ENCODE measurements around the gene DSG3.
"Not testable (repeated sequence)": the region's sequence is repeated elsewhere in the genome, so short reads cannot be mapped to it uniquely, and the experiment has no call there.

The DSG3 gene

DNA sequence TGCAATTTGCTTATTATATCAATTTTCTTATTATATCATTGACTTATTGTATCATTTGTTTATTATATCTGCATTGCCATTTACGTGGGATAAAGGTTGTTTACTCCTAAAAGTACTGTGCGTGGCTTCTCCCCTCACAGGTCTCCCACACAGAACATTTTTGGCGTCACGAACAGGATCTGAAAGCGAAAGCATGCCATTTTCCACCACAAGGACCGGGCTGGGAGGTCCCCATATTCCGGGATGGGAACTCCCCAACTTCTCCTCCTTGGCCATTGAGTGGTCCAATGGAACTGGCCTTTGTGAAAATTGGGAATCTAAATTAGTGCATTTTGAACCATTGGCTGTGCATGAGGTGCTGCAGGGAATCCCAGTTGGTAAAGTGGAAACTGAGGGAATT, 45.6 kb downstream of the DSG3 start:
- DNase-seq (ENCODE audit: low read depth in 2 of 2), result no peak

DNA sequence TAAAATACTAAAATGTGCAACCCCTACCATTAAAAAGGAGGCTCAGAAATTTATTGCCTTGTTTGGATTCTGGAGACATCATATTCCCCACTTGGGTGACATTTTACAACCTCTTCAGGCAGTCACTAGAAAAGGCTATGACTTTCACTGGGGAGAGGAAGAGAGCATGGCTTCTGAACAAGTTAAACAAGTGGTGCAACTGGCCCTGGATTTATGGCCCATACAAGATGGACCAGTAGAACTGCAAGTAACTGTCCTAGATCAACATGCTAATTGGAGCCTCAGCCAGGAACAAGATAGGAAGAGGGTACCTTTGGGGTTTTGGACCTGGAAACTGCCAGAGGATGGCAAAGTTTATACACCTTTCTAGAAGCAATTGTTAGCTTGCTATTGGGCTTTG, 46.4 kb downstream of the DSG3 start:
- no peak for DNase-seq (ENCODE audit: low read depth in 2 of 2)

DNA sequence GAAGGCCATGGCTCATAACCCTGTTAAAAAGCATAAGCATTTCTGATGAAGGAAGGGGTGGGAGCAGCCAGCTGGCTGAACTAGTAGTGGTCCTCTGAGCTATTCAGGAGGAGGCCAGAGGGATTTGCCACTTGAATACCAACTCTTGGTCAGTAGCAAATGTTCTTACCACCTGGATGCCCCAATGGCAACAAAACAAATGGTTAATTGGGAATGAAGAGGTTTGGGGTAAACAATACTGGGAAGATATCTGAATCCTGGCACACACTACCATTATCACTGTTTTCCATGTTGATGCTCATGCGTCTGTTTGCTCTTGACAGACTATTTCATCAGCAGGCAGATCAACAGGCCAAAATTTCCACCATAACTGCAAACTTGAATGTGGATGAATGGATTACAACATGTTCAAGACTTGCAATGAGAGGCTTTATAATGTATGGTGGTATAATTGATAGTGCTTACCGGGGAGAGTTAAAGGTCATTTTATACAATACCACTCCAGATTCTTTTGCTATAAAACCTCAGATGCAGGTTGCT, 47.2 kb downstream of the DSG3 start:
- DNase-seq (ENCODE audit: low read depth in 2 of 2), result not testable (repeated sequence)

DNA sequence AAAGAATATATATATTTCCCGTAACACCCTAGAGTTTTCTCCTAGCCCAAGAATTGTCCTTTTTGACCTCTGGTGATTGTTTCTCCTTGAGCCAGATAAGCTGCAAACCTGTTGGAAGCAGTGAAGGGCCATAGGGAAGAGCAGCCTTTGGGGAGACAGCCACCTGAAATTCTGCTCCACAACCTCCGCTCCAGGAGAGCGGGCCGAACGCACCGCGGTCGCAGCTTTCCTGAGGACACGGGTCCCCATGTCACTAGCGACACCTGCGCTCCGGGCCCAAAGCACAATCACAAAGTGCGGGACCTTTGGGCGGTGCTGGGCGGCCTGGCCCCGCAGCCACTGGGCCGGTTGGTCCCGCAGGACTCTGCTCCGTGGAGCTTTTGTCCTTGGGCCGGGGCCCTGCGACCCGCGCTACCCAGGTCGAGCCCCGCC, 49.9 kb downstream of the DSG3 start:
- DNase-seq (ENCODE audit: low read depth in 2 of 2), result no peak

DNA sequence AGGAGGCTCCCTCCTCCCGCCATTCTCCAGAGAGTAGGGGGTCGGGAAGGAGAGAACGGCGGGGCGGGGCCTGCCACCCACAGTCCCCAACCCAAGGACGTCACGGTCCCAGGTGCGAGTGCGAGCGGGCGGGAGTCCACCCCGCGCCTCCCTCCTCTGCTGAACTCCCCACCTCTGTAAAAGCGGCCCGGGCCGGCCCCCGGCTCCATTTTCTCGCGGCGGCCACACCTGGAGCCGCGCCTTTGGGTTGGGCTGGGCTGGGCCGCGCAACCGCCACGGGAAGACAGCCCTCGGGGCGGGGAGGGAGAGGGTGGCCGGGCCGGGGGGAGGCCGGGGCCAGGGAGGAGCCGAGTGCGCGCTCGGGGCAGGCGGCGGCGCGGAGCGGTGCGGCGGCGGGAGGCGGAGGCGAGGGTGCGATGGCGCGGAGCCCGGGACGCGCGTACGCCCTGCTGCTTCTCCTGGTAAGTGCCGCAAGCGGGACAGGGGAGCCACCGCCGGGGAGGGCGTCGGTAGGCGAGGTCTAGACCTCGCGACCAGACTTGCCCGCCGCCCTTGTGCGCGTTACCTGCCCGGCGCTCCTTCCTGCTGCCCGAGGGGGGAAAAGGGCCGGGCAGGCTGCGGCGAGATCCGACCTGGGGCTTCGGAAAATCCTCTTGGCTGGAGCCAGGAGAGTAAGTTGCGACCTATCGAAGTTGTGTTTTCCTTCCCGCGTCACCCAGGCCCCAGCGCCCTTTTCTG, 50.5 kb downstream of the DSG3 start, which contains the start of gene DSG2:
DSG2 (plus strand) TSS at position 342 of the 738 bp plus-strand sequence; CDS start at position 417, 75 bp downstream.
- peak in 1 of 2 donors; percentile 4 for DNase-seq (ENCODE audit: low read depth in 2 of 2)

GRCh38 chr18:31498574-31499524, 51.3 kb downstream of the DSG3 start:
- DNase-seq (ENCODE audit: low read depth in 2 of 2), result no peak

GRCh38 chr18:31500051-31500688, 52.6 kb downstream of the DSG3 start:
- no peak for DNase-seq (ENCODE audit: low read depth in 2 of 2)

GRCh38 chr18:31503011-31503410, 55.5 kb downstream of the DSG3 start:
- DNase-seq (ENCODE audit: low read depth in 2 of 2), result no peak

DNA sequence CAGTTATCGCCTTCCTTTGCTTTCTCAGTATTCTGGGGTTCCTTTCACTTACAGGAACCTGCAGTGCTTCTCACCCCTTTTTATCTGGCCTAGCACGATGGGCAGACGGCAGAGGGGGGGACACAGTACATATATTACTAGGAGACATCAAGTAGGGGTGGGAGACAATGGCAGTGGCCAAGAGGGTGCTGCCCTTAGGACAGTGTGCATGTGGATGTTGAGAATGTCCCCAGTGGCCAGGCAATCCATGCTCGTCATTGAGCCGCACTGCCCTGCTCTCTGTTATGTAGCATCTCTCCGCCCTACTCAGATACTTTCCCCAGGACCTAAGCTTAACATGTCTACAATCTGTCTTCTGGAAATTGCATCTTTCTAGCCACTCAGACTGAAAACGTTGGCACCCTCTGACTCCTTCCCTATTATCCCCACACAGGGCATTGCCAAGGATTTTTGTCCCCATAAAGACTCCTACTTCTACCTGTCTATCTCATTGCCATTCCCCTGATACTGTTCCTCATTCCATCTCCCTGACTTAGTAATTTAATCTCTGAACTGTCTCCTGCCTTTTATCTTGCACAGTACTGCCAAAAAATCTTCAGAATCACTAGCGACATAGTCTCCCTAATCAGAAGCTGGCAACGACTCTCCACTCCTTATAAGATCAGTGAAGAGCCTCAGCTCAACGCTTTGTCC, 57.1 kb downstream of the DSG3 start:
- DNase-seq (ENCODE audit: low read depth in 2 of 2), result no peak

DNA sequence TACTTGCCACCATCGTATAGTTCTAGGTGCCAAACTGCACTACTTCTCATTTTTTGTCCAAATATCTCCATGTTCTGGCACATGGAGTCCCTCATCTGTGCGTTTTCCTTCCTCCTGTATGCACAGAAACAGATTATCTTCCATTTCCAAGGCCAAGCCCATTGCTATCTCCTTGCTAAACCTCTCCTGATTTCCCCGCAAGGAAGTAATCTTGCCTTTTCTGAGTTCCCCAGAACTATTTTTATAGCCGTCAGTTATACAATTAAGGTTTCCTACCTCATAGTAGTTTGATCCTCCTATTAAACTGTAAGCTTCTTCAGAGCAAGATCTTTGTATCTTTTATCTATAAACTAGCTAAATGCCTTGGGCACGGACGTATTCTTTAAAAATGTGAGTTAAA, 57.6 kb downstream of the DSG3 start:
- DNase-seq (ENCODE audit: low read depth in 2 of 2), result no peak

DNA sequence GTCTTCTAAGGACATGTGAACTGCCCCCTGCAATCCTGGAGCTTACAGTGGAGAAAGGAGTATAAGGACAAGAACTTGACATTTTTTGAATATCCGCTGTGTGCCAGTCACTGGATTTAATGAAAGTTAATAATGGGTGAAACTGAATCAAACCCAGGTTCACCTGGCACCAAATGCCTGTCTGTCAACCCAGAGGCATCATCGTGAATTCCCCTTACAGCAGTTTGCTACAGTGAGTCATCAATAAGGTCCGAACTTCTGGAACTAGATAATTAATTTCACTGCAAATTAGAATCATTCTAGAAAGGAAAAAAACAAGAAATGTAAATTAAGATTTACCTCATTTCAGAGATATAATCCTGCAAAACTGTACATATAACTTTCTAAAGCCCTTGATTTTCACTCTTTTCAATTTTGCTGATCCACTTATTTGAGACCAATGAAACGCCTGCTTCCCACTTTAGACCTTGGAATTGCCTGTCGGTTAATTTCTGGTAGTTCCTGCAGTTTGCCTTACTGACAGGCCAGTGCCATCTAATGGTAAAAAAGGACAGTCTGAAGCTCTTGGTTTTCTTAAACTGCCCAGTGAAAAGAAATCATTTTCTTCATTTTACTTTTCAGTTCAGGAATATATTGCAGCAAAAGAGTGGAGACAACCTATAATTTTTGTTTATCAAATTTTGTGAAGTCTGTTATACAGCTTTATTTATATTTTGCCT, 58.6 kb downstream of the DSG3 start:
- no peak for DNase-seq (ENCODE audit: low read depth in 2 of 2)

DNA sequence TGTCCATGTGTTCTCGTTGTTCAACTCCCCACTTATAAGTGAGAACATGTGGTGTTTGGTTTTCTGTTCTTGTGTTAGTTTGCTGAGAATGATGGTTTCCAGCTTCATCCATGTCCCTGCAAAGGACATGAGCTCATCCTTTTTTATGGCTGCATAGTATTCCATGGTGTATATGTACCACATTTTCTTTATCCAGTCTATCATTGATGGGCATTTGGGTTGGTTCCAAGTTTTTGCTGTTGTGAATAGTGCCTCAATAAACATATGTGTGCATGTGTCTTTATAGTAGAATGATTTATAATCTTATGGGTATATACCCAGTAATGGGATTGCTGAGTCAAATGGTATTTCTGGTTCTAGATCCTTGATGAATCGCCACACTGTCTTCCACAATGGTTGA, 59.6 kb downstream of the DSG3 start:
- not testable (repeated sequence) for DNase-seq (ENCODE audit: low read depth in 2 of 2)

- DNase-seq (ENCODE audit: low read depth in 2 of 2), result no peak
These were observed 61.2 kb downstream of the DSG3 start for GRCh38 chr18:31508781-31509180.

DNA sequence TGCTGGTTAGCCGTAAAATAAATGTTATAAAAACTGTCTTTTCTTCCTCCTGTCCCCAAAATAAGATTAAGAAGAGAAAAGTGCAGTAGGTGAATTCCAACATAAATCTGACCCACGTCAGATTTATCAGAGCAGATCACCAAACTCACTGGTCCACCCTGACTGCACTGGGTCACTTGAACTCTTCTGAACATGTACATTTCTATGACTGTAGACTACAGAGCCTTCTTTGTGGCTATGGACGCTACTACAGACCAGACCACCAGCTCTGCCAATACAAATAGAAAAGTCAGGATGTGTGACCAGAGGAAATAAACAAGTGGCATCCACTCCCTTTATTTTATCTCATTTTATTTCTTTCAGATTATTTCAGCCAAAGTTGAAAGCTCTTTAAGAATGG, 62.0 kb downstream of the DSG3 start:
- DNase-seq (ENCODE audit: low read depth in 2 of 2), result no peak

DNA sequence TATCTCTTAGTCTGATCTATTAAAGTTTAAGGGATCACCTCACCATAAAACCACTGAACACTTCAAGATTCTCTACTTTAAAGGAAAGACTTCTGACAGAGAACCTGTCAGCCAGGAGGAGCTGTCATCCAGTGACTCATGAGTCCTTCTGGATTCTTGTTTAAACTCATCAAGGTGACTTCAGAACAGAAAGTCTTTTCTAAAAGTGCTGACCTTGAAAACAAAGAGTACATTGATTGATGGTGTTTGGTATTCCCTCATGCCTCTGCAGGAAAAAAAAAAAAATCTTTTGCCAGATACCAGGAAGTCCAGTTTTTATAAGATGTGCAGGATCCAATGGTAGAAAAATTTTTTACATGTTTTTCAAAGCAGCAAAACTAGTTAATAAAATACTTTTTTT, 62.8 kb downstream of the DSG3 start:
- no peak for DNase-seq (ENCODE audit: low read depth in 2 of 2)

- no peak for DNase-seq (ENCODE audit: low read depth in 2 of 2)
These were observed 63.6 kb downstream of the DSG3 start for GRCh38 chr18:31511098-31511497.

GRCh38 chr18:31512203-31512764, 64.7 kb downstream of the DSG3 start:
- no peak for DNase-seq (ENCODE audit: low read depth in 2 of 2)

- no peak for DNase-seq (ENCODE audit: low read depth in 2 of 2)
These were observed 65.8 kb downstream of the DSG3 start for GRCh38 chr18:31513189-31513935.

DNA sequence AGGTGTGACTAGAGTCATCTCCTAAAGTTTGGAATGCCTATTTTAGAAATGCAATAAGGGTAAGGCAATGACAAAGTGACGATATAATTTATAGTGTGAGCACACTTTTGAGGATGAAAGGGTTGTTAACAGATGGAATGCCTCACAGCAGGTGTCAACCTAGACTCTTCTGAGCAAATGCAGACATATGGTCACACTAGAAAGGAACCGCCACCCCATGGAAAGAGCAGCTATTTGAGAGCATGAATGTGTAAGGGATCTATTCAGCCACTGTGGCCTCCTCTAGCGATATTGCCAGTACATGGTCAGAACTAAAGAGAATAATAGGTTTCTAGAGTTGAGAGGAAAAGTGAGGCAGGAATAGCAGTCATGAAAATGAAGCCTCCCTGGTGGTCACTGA, 68.9 kb downstream of the DSG3 start:
- DNase-seq (ENCODE audit: low read depth in 2 of 2), result no peak

DNA sequence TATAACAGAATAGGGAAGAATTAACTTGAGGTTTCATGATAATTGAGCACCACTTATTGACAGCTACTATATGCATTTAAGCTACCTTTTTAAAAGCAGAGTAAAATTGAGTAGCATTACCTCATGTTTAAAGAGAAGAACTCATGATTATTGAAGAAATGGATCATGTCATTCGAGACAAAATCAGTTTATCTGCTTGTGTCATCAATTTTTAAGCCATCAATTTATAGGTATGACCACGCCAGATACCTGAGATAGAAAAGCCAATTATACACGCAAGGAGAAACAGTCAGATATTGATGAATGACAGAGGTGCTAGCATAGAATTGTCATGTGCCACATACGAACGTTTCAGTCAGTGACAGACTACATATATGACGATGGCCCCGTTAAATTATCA, 78.8 kb downstream of the DSG3 start:
- no peak for DNase-seq (ENCODE audit: low read depth in 2 of 2)

Data from stimulated activated CD8-positive, alpha-beta memory T cell treated with anti-CD3 and anti-CD28 coated beads, Interleukin-2, amount 100 ng/mL, for 48 hours (primary cell).